IMR-90 (cell line): ENCODE data around the gene TMEM256. TPM values are rescaled to one million over a fixed set of nuclear protein-coding genes. Genes with fewer than 3 reads are reported as not detected.

Source experiments
- ATAC-seq: fragments of 200-7000 bp; cut with Tn5 transposase; 2 replicates; pipeline ENCODE4 v1.9.1; 2020; ENCODE audit warnings: low read depth, mild to moderate bottlenecking, moderate library complexity
- BruUV-seq: library from RNA; stranded (reverse); fragments of 400-500 nt; replicated peaks from 2 replicates; lab custom pipeline; 2021; lab: Mats Ljungman, UMichigan
- CTCF ChIA-PET: fragments of 300-600 bp; formaldehyde crosslinking; extraction: SDS; loops from one replicate; lab custom pipeline; 2021; ENCODE audit warnings: antibody characterized with exemption; lab: Yijun Ruan, JAX
- POLR2A ChIA-PET: fragments of 300-600 bp; sonication (Branson Sonifier 250); formaldehyde crosslinking; loops from one replicate; lab custom pipeline; 2022; ENCODE audit warnings: antibody characterized with exemption; ENCODE audit not compliant: unreplicated experiment; lab: Charles Lee
- DNase-seq: peaks from one replicate; pipeline ENCODE4 v3.0.0; 2013
- H2AFZ ChIP-seq: replicated peaks from 2 replicates; pipeline ENCODE3; 2013; ENCODE audit warnings: low read length, mild to moderate bottlenecking; ENCODE audit not compliant: poor library complexity
- H2AK5ac ChIP-seq: 2 replicates; pipeline ENCODE4 v1.6.1; 2013; ENCODE audit warnings: low read depth, low read length, inconsistent platforms
- H2AK9ac ChIP-seq: replicated peaks from 2 replicates; pipeline ENCODE3; 2013; ENCODE audit warnings: mild to moderate bottlenecking, low read depth, low read length, moderate library complexity; ENCODE audit not compliant: poor library complexity
- H2BK120ac ChIP-seq: 2 replicates; pipeline ENCODE4 v1.6.1; 2013; ENCODE audit warnings: low read depth, low read length, inconsistent platforms
- H2BK15ac ChIP-seq: 3 replicates; pipeline ENCODE4 v1.6.1; 2013; ENCODE audit warnings: low read depth, low read length, inconsistent platforms
- H2BK20ac ChIP-seq: 2 replicates; pipeline ENCODE4 v1.6.1; 2013; ENCODE audit warnings: low read depth, mild to moderate bottlenecking, inconsistent platforms, low read length, moderate library complexity
- H2BK5ac ChIP-seq: 2 replicates; pipeline ENCODE4 v1.6.1; 2013; ENCODE audit warnings: mild to moderate bottlenecking, low read depth, low read length, inconsistent platforms; ENCODE audit not compliant: poor library complexity, severe bottlenecking
- H3K14ac ChIP-seq: replicated peaks from 2 replicates; pipeline ENCODE4 v1.6.1; 2013; ENCODE audit warnings: low read depth, low read length, inconsistent platforms
- H3K18ac ChIP-seq: 2 replicates; pipeline ENCODE4 v1.6.1; 2013; ENCODE audit warnings: low read depth, low read length, control low read depth
- H3K23ac ChIP-seq: 2 replicates; pipeline ENCODE4 v1.6.1; 2013; ENCODE audit warnings: low read depth, low read length, inconsistent platforms
- H3K27ac ChIP-seq: 2 replicates; pipeline ENCODE4 v1.5.1; 2013; ENCODE audit warnings: mild to moderate bottlenecking, control low read depth, low read length; ENCODE audit not compliant: insufficient read depth
- H3K27me3 ChIP-seq: 2 replicates; pipeline ENCODE4 v1.6.1; 2013; ENCODE audit warnings: low read length; ENCODE audit not compliant: control insufficient read depth, insufficient read depth
- H3K36me3 ChIP-seq: 2 replicates; pipeline ENCODE4 v1.6.1; 2013; ENCODE audit warnings: low read length, mixed read lengths; ENCODE audit not compliant: control insufficient read depth, insufficient read depth
- H3K4ac ChIP-seq: 2 replicates; pipeline ENCODE4 v1.6.1; 2013; ENCODE audit warnings: low read depth, low read length, inconsistent platforms
- H3K4me1 ChIP-seq: 2 replicates; pipeline ENCODE4 v1.6.1; 2013; ENCODE audit warnings: low read length, mixed read lengths; ENCODE audit not compliant: control insufficient read depth, insufficient read depth
- H3K4me2 ChIP-seq: 2 replicates; pipeline ENCODE4 v1.6.1; 2013; ENCODE audit warnings: low read depth, mild to moderate bottlenecking, control low read depth, low read length, moderate library complexity
- H3K4me3 ChIP-seq: 2 replicates; pipeline ENCODE4 v1.5.1; 2013; ENCODE audit warnings: low read depth, mild to moderate bottlenecking, control low read depth, low read length, moderate library complexity; ENCODE audit not compliant: insufficient read depth
- H3K56ac ChIP-seq: 2 replicates; pipeline ENCODE4 v1.6.1; 2013; ENCODE audit warnings: low read length, inconsistent platforms; ENCODE audit not compliant: insufficient read depth; ENCODE audit errors: extremely low read depth
- H3K79me1 ChIP-seq, 2 experiments: 2 replicates each; pipeline ENCODE4 v1.6.1; 2013; ENCODE audit warnings: low read length in 2 of 2, inconsistent platforms in 1 of 2, low read depth in 1 of 2
- H3K9ac ChIP-seq: 2 replicates; pipeline ENCODE4 v1.6.1; 2013; ENCODE audit warnings: low read depth, low read length, control low read depth
- H3K9me1 ChIP-seq: 2 replicates; pipeline ENCODE4 v1.6.1; 2013; ENCODE audit warnings: low read length, inconsistent platforms; ENCODE audit not compliant: insufficient read depth
- H3K9me3 ChIP-seq: 2 replicates; pipeline ENCODE4 v1.6.1; 2013; ENCODE audit warnings: low read length; ENCODE audit not compliant: control insufficient read depth, insufficient read depth
- H4K20me1 ChIP-seq: 2 replicates; pipeline ENCODE4 v1.6.1; 2013; ENCODE audit warnings: low read length, inconsistent platforms; ENCODE audit not compliant: insufficient read depth
- H4K5ac ChIP-seq: 2 replicates; pipeline ENCODE4 v1.6.1; 2013; ENCODE audit warnings: mild to moderate bottlenecking, low read depth, low read length, control low read depth
- H4K8ac ChIP-seq, 2 experiments: 2 replicates each; pipeline ENCODE4 v1.6.1; 2013; ENCODE audit warnings: low read depth in 2 of 2, low read length in 2 of 2, control low read depth in 1 of 2, inconsistent platforms in 1 of 2
- H4K91ac ChIP-seq: 2 replicates; pipeline ENCODE4 v1.6.1; 2013; ENCODE audit warnings: low read depth, low read length, inconsistent platforms; ENCODE audit not compliant: insufficient read depth
- BHLHE40 ChIP-seq: fragments of 150-350 bp; IDR thresholded peaks from 2 replicates; pipeline ENCODE4 v1.6.1; 2016; ENCODE audit warnings: mild to moderate bottlenecking, low read depth, low read length
- CEBPB ChIP-seq: IDR thresholded peaks from 2 replicates; pipeline ENCODE4 v1.6.1; 2012; ENCODE audit warnings: low read depth, low read length, improper control_type of control experiment
- CHD1 ChIP-seq: IDR thresholded peaks from 2 replicates; pipeline ENCODE4 v1.6.1; 2012; ENCODE audit warnings: low read depth, low read length, improper control_type of control experiment
- CTCF ChIP-seq: conservative IDR thresholded peaks from 2 replicates; pipeline ENCODE4 v1.5.1; 2012; ENCODE audit warnings: mild to moderate bottlenecking, low read depth, low read length, improper control_type of control experiment
- FOS ChIP-seq: fragments of 150-350 bp; IDR thresholded peaks from 2 replicates; pipeline ENCODE4 v1.6.1; 2016; ENCODE audit warnings: low read depth, low read length
- MAFK ChIP-seq: IDR thresholded peaks from 2 replicates; pipeline ENCODE4 v1.6.1; 2012; ENCODE audit warnings: low read depth, low read length, improper control_type of control experiment
- MAZ ChIP-seq: IDR thresholded peaks from 2 replicates; pipeline ENCODE4 v1.6.1; 2012; ENCODE audit warnings: low read depth, mild to moderate bottlenecking, low read length, improper control_type of control experiment, moderate library complexity, borderline replicate concordance
- MXI1 ChIP-seq: IDR thresholded peaks from 2 replicates; pipeline ENCODE4 v1.6.1; 2012; ENCODE audit warnings: low read depth, mild to moderate bottlenecking, low read length, moderate library complexity, borderline replicate concordance
- NFE2L2 ChIP-seq: fragments of 150-350 bp; IDR thresholded peaks from 2 replicates; pipeline ENCODE4 v1.6.1; 2016; ENCODE audit warnings: low read depth, mild to moderate bottlenecking, low read length
- POLR2A ChIP-seq: IDR thresholded peaks from 2 replicates; pipeline ENCODE4 v1.6.1; 2012; ENCODE audit warnings: mild to moderate bottlenecking, low read depth, low read length
- RAD21 ChIP-seq: IDR thresholded peaks from 2 replicates; pipeline ENCODE4 v1.6.1; 2012; ENCODE audit warnings: low read length, improper control_type of control experiment
- RCOR1 ChIP-seq: IDR thresholded peaks from 2 replicates; pipeline ENCODE4 v1.6.1; 2012; ENCODE audit warnings: mild to moderate bottlenecking, low read length, improper control_type of control experiment; ENCODE audit not compliant: insufficient replicate concordance
- RFX5 ChIP-seq: IDR thresholded peaks from 2 replicates; pipeline ENCODE4 v1.8.0; 2012; ENCODE audit warnings: low read depth, mild to moderate bottlenecking, low read length, moderate library complexity
- SMC3 ChIP-seq: fragments of 150-350 bp; IDR thresholded peaks from 2 replicates; pipeline ENCODE4 v1.6.1; 2016; ENCODE audit warnings: low read depth, mild to moderate bottlenecking, antibody characterized with exemption, low read length, moderate library complexity
- USF2 ChIP-seq: fragments of 150-350 bp; IDR thresholded peaks from 2 replicates; pipeline ENCODE4 v1.6.1; 2017; ENCODE audit warnings: mild to moderate bottlenecking, antibody characterized with exemption, low read length, low read depth
- WGBS, 2 experiments: methylation state at CpG; one replicate each; pipeline versions ENCODE4 v1.1.5 to v1.1.7; 2013; ENCODE audit warnings: missing lambda C conversion rate in 2 of 2; ENCODE audit not compliant: insufficient read length in 1 of 2; ENCODE audit errors: extremely low coverage in 2 of 2; 5-methylcytosine and 5-hydroxymethylcytosine counted together
- dilution Hi-C: fragments of 300-500 bp; cut with HindIII; formaldehyde crosslinking; loops from one replicate; pipeline ENCODE4 v1.14.3; 2018; ENCODE audit warnings: low sequenced_read_pairs; ENCODE audit not compliant: unreplicated experiment
- in situ Hi-C: fragments of 300-500 bp; cut with MboI; formaldehyde crosslinking; loops from 3 replicates; pipeline ENCODE4 v1.14.3; 2019; ENCODE audit warnings: low sequenced_read_pairs, inconsistent platforms, mixed read lengths
- intact Hi-C: fragments of 100-400 bp; cut with micrococcal nuclease; formaldehyde crosslinking; loops from 2 replicates; pipeline ENCODE4 v1.10.0; 2022
- polyA plus RNA-seq, 3 experiments: library from polyadenylated mRNA; depleted of rRNA; stranded (reverse); fragments of >200 nt; gene quantifications; 2 replicates each; pipeline ENCODE4 v1.2.3, GENCODE V29; 2012; ENCODE audit warnings: low replicate concordance in 1 of 3
- total RNA-seq: library from RNA; depleted of rRNA; stranded (reverse); fragments of >200 nt; gene quantifications from 2 replicates; pipeline ENCODE4 v1.2.3, GENCODE V29; 2012
- TF ChIP-seq, protein P1 (sequence below): fragments of 150-350 bp; IDR thresholded peaks from 2 replicates; pipeline ENCODE4 v1.6.1; 2016; ENCODE audit warnings: low read depth, mild to moderate bottlenecking, low read length, moderate library complexity, borderline replicate concordance

Gene TMEM256
- total and polyA plus RNA-seq, 2 of the 4 experiments (the other 2 are of a cell fraction) = 38.4 to 174 TPM

- Histone ChIP-seq H3K4me3 (no peak overlapping the region), H3K14ac (no peak overlapping the region), H2BK20ac (no peak overlapping the region), H3K27ac (no peak overlapping the region), H4K5ac (no peak overlapping the region), H3K4me2 (no peak overlapping the region), H4K20me1 (no peaks in the 10 kb centered on the region), H2AFZ (peak overlapping the region; percentile 28), H3K9me1 (no peaks in the 10 kb centered on the region), H2AK9ac (no peak overlapping the region), H3K79me1 (no peaks in the 10 kb centered on the region), H3K9ac (no peak overlapping the region), H3K56ac (no peak overlapping the region), H2AK5ac (no peak overlapping the region), H3K4ac (no peak overlapping the region), H2BK120ac (no peak overlapping the region), H2BK5ac (no peak overlapping the region), H3K27me3 (peaks cover 4% of the 10 kb centered on the region), H2BK15ac (no peak overlapping the region), H3K18ac (no peak overlapping the region), H3K9me3 (no peaks in the 10 kb centered on the region), H4K8ac (no peak overlapping the region), H3K36me3 (no peaks in the 10 kb centered on the region), H4K91ac (no peak overlapping the region), H3K4me1 (no peaks in the 10 kb centered on the region), H3K23ac (no peak overlapping the region)
- no TSS peak for BruUV-seq
- DNase-seq (peak; percentile 18), ATAC-seq (peak; percentile 71)
- in situ Hi-C loops (no loop called here), dilution Hi-C loops (no loop called here), intact Hi-C loops (no loop called here)
- CTCF ChIA-PET = no interaction called here
- 100% methylated on average over 1 of the region's 6 CpGs; no CpG with 5 or more reads in 1 of the 2 experiments for WGBS, 2 experiments
- TF ChIP-seq MAFK (no peak), SMC3 (no peak), CHD1 (no peak), CEBPB (no peak), RFX5 (no peak), RCOR1 (no peak), RAD21 (no peak), CTCF (no peak), POLR2A (no peak), USF2 (no peak), FOS (no peak), MXI1 (no peak), MAZ (no peak), NFE2L2 (no peak), BHLHE40 (no peak)
- TF ChIP-seq, protein P1, sequence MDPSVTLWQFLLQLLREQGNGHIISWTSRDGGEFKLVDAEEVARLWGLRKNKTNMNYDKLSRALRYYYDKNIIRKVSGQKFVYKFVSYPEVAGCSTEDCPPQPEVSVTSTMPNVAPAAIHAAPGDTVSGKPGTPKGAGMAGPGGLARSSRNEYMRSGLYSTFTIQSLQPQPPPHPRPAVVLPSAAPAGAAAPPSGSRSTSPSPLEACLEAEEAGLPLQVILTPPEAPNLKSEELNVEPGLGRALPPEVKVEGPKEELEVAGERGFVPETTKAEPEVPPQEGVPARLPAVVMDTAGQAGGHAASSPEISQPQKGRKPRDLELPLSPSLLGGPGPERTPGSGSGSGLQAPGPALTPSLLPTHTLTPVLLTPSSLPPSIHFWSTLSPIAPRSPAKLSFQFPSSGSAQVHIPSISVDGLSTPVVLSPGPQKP = no peak
- POLR2A ChIA-PET = no interaction called here
Observed at GRCh38 chr17:7363311-7363710, 40.6 kb downstream of the TMEM256 start.
